Measurements from ENCODE around the gene POLQ. TPM values are rescaled to one million over a fixed set of nuclear protein-coding genes. Genes with fewer than 3 reads are reported as not detected.

Gene POLQ
- total and polyA plus RNA-seq, 9 of the 15 experiments (the other 6 are each of a cell fraction or from before 2014, with no cell fraction given): 1.5 to 19.0 (median 8.8) TPM

DNA sequence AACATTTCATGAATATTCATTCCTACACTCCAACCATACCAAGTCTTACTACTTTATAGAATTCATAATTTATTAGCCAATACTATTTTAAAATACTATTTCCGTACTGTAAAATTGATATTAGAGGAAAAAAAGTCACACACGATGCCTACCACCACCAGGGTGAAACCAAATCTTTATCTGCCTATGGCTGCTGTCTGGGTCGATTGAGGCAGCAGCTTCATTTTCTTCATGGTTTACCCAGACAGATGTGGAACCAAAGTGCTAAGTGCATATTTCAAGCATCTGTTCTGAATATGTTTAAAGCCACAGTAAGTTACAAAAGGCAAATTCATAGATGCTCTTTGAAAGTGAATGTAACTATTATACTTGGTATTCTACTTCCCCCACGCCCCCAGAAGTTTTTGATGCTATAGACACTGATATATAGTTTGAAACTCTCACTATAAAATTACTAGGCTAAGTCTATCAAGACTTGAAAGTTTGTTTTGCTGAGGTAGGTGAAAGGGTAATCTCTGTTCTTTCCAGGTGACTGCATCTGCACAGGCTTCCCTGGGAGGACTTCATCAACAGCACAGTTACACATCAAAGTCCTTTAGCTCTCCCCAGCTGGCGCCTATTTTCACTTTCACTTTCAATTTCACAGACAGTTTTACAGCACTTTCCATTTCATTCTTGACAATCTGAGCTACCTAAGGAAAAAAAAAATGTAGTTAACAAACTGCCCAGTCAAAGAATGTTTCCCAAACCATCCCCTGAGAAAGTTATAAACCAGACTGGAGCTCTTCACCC is 113.9 kb downstream of the POLQ start:
- in situ Hi-C loops (cut with MboI) (no loop called here), intact Hi-C loops (cut with micrococcal nuclease) (no loop called here)
- Histone ChIP-seq H2AFZ (ENCODE audit: low read depth, low read length) (no peak overlapping the region), H4K20me1 (replicated peaks; ENCODE audit: control insufficient read depth, insufficient read depth, low read length) (0 out of 2 replicates have a peak, but pooled peaks cover 2% of the 10 kb centered on the region), H3K9ac (ENCODE audit: insufficient read depth in 1 of 2, low read depth in 2 of 2, low read length in 2 of 2) (no peak overlapping the region), H3K27me3 (ENCODE audit: control insufficient read depth in 2 of 2, insufficient read depth in 2 of 2, low read length in 2 of 2) (no peaks in the 10 kb centered on the region), H3K27ac (ENCODE audit: extremely low read depth, low read depth, low read length) (no peak overlapping the region), H3K4me1 (replicated peaks in 1 of 2; ENCODE audit: control insufficient read depth in 2 of 2, insufficient read depth in 2 of 2, low read length in 2 of 2) (peaks cover 0 to 2% of the 10 kb centered on the region in 2 experiments; a peak in 2 of 5 replicates), H3K36me3 (ENCODE audit: control insufficient read depth, insufficient read depth, low read length) (peaks cover 70% of the 10 kb centered on the region), H3K9me3 (replicated peaks; ENCODE audit: control insufficient read depth, insufficient read depth, low read depth, low read length) (no peaks in the 10 kb centered on the region), H3K9me1 (ENCODE audit: control insufficient read depth, insufficient read depth, low read length) (no peaks in the 10 kb centered on the region), H3K4me3 (no peak overlapping the region), H3K4me2 (ENCODE audit: insufficient read depth, low read length) (no peak overlapping the region), H3K79me2 (ENCODE audit: control insufficient read depth, insufficient read depth, low read length) (no peaks in the 10 kb centered on the region)
- TF ChIP-seq, protein P1, sequence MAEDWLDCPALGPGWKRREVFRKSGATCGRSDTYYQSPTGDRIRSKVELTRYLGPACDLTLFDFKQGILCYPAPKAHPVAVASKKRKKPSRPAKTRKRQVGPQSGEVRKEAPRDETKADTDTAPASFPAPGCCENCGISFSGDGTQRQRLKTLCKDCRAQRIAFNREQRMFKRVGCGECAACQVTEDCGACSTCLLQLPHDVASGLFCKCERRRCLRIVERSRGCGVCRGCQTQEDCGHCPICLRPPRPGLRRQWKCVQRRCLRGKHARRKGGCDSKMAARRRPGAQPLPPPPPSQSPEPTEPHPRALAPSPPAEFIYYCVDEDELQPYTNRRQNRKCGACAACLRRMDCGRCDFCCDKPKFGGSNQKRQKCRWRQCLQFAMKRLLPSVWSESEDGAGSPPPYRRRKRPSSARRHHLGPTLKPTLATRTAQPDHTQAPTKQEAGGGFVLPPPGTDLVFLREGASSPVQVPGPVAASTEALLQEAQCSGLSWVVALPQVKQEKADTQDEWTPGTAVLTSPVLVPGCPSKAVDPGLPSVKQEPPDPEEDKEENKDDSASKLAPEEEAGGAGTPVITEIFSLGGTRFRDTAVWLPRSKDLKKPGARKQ (CRISPR knock-in tag; IDR thresholded peaks at IDR 0.05): no peak
- ChIA-PET CTCF (ENCODE audit: low intra/inter-chr PET ratio) (no interaction called here), POLR2A (no interaction called here)
- ATAC-seq: no peak
- WGBS (ENCODE audit: insufficient coverage, low coverage, missing lambda C conversion rate): 89% methylated on average over 5 of the region's 5 CpGs
- no TSS peak for BruUV-seq (replicated peaks)
- no peak for FAIRE-seq
- DNase-seq (ENCODE audit: extremely low read depth in 1 of 4, low spot score in 3 of 4): no peak

DNA sequence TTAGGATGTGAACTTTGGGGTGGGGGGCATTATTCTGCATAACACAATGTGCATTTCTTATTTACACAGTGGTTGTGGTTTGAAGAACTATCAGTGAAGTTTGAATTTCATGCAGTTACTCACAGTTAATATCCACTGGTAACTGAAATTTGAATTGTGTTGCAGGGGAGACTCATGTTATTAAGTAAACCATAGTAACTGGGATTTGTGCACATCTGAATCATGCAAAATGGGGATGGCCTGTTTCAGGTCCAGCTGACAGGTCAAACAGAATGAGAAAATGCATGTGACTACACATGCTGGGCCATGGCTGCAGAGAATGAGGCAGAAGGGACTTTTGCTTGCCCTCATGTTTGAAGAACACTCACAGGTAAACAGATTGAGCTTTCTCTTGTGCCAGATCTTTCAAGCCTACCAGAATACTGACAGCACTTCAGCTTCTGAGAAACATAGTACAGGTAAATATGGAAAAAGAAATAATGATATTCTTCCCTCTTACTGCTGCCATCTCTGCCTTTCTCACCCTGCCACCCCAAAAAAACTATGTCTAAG is 115.0 kb downstream of the POLQ start:
- CTCF ChIA-PET (ENCODE audit: low intra/inter-chr PET ratio): no interaction called here
- BruUV-seq (replicated peaks): no TSS peak

More for the DNA sequence above, 115.0 kb downstream of the POLQ start:
- peaks cover 0 to 2% of the 10 kb centered on the region in 2 experiments; a peak in 2 of 5 replicates for H3K4me1 ChIP-seq (replicated peaks in 1 of 2; ENCODE audit: control insufficient read depth in 2 of 2, insufficient read depth in 2 of 2, low read length in 2 of 2)
- no peak overlapping the region for H2AFZ ChIP-seq (ENCODE audit: low read depth, low read length)
- H3K4me2 ChIP-seq (ENCODE audit: insufficient read depth, low read length): no peak overlapping the region
- H3K27ac ChIP-seq (ENCODE audit: extremely low read depth, low read depth, low read length): no peak overlapping the region
- no peaks in the 10 kb centered on the region for H3K79me2 ChIP-seq (ENCODE audit: control insufficient read depth, insufficient read depth, low read length)
- no peak overlapping the region for H3K9ac ChIP-seq (ENCODE audit: insufficient read depth in 1 of 2, low read depth in 2 of 2, low read length in 2 of 2)
- FAIRE-seq (no peak), DNase-seq (ENCODE audit: extremely low read depth in 1 of 4, low spot score in 3 of 4) (no peak), ATAC-seq (no peak)
- TF ChIP-seq, protein P2, sequence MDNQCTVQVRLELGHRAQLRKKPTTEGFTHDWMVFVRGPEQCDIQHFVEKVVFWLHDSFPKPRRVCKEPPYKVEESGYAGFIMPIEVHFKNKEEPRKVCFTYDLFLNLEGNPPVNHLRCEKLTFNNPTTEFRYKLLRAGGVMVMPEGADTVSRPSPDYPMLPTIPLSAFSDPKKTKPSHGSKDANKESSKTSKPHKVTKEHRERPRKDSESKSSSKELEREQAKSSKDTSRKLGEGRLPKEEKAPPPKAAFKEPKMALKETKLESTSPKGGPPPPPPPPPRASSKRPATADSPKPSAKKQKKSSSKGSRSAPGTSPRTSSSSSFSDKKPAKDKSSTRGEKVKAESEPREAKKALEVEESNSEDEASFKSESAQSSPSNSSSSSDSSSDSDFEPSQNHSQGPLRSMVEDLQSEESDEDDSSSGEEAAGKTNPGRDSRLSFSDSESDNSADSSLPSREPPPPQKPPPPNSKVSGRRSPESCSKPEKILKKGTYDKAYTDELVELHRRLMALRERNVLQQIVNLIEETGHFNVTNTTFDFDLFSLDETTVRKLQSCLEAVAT (IDR thresholded peaks at IDR 0.05): no peak
- TF ChIP-seq MAFG (tag; conservative IDR thresholded peaks at IDR 0.05) (no peak), MCM3 (IDR thresholded peaks at IDR 0.05) (no peak), ZNF707 (CRISPR knock-in tag; conservative IDR thresholded peaks at IDR 0.05) (no peak), ADNP (tag; IDR thresholded peaks at IDR 0.05) (no peak), ATF6 (CRISPR knock-in tag; IDR thresholded peaks at IDR 0.05) (no peak), TBL1XR1 (IDR thresholded peaks at IDR 0.05; ENCODE audit: low read length in 2 of 2) (no peak), SUPT5H (IDR thresholded peaks at IDR 0.05) (no peak)
- H4K20me1 ChIP-seq (replicated peaks; ENCODE audit: control insufficient read depth, insufficient read depth, low read length): 0 out of 2 replicates have a peak, but pooled peaks cover 2% of the 10 kb centered on the region
- in situ Hi-C loops (cut with MboI) (no loop called here), intact Hi-C loops (cut with micrococcal nuclease) (no loop called here)
- POLR2A ChIA-PET: no interaction called here
- no peak overlapping the region for H3K4me3 ChIP-seq
- no peaks in the 10 kb centered on the region for H3K9me1 ChIP-seq (ENCODE audit: control insufficient read depth, insufficient read depth, low read length)
- H3K9me3 ChIP-seq (replicated peaks; ENCODE audit: control insufficient read depth, insufficient read depth, low read depth, low read length): no peaks in the 10 kb centered on the region
- H3K27me3 ChIP-seq (ENCODE audit: control insufficient read depth in 2 of 2, insufficient read depth in 2 of 2, low read length in 2 of 2): no peaks in the 10 kb centered on the region
- peaks cover 65% of the 10 kb centered on the region for H3K36me3 ChIP-seq (ENCODE audit: control insufficient read depth, insufficient read depth, low read length)
